HG03575 (cell line): Measurements from ENCODE around the gene PPP1R15B.

Experiments
- ATAC-seq: cut with Tn5 transposase; IDR thresholded peaks from one replicate; pipeline ENCODE4 v1.9.1; 2021; ENCODE audit not compliant: unreplicated experiment, insufficient number of reproducible peaks, low FRiP score; ENCODE audit errors: extremely low read depth

Gene PPP1R15B

DNA sequence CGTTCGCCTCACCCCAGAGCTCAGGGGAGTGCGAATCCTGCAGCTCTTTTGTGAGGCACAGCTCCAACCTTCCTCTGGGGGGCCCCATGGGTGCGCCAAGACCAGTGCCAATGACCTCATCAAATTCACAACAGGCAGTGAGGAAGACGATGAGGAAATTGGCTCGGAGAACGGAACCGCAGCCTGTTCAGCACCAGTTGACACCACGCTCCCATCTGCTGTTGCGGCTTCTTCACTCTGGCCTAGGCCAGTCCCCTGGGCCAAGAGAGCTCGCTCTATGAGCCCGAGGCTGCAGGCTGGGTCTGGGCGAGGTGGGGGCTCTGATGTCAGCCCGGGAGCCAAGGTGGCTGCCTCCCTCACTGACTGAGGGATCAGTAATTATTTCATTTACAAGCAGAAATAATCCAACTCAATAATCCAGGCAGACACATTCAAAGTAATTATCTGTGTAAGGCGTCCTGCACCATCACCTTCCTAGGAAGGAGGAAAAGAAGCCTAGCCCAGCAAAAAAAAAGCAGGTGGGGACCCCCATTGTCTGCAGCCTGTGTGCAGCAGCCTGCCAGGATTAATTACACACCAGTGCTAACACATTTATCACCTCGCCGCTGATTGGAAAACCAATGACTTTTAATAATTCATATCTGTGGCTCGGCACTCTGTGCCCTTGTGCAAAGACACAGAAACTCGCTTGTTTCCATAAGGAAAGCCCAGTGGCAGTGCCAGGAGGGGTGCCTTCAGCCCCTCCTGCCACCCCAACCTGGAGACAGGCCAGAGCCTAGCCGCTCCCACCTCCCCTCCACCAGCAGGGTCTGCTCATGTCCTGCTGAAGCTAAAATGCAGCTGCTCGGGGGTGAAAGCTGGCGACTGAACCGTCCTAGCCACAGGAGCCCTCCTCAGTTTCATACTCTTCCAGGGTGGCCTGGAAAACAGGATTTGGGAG is 53.8 kb downstream of the PPP1R15B start:
- no peak for ATAC-seq

DNA sequence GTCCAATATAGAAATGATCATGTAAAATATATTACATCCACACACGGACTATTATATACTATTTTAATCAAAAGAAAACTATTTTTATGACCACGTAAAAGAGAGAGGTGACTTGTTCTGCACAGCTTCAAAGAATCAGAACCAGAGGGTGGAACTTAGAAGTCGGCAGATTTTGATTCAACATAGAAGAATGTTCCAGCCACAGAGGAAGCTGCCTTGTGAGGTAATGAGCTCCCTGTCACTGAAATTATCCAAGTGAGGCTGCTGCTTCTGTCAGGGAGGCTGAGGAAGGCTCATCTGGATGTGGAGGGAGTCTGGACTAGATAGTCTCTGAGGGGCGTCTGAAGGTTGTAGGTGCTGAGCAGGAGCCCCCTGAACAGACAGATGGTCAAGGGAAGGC is 54.6 kb downstream of the PPP1R15B start:
- ATAC-seq, result no peak

GRCh38 chr1:204355913-204356312 is 55.7 kb downstream of the PPP1R15B start:
- no peak for ATAC-seq

DNA sequence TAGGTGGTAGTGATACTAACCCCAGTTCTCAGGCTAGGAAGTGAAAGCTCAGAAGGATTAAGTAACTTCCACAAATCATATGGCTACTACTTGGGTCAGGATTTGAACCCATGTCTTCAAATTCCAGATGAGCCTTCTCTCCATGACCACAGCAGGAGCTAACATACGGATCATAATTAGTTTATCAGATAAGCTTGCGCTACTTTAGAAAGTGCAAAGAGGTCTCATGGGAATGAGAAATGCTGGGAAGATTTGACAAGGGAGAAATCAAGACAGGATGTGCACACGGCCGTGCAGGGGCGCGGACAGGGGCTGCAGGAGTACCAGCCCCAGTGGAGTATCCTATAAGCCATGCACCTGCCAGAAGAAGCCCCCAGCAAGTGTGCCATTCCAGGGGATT is 57.0 kb downstream of the PPP1R15B start:
- ATAC-seq, result no peak
